HFF-Myc (cell line): ENCODE results near the gene AASDH.

Source experiments
- DNase-seq: peaks from one replicate; pipeline ENCODE4 v3.0.0-alpha.2; 2011; ENCODE audit warnings: low read depth; ENCODE audit errors: extremely low read depth
- H3K4me3 ChIP-seq: replicated peaks from 2 replicates; pipeline ENCODE4 v1.5.1; 2011; ENCODE audit warnings: low read depth, mild to moderate bottlenecking, control low read depth, low read length
- CTCF ChIP-seq: IDR thresholded peaks from 2 replicates; pipeline ENCODE4 v1.5.1; 2012; ENCODE audit warnings: mild to moderate bottlenecking, low read depth, low read length, control low read depth; ENCODE audit errors: missing control alignments

Gene AASDH

GRCh38 chr4:56311299-56311975 is 75.9 kb downstream of the AASDH start:
- no peak overlapping the region for H3K4me3 ChIP-seq
- DNase-seq = no peak
- no peak for TF ChIP-seq CTCF

GRCh38 chr4:56310401-56311125 is 76.7 kb downstream of the AASDH start:
- H3K4me3 ChIP-seq = no peak overlapping the region
- no peak for DNase-seq
- TF ChIP-seq CTCF = no peak

- no peak overlapping the region for H3K4me3 ChIP-seq
- TF ChIP-seq CTCF = no peak
- no peak for DNase-seq
These were observed 78.9 kb downstream of the AASDH start for GRCh38 chr4:56308384-56308783.

GRCh38 chr4:56307423-56307822 is 79.9 kb downstream of the AASDH start:
- no peak overlapping the region for H3K4me3 ChIP-seq
- DNase-seq = no peak
- no peak for TF ChIP-seq CTCF

- no peak for DNase-seq
- TF ChIP-seq CTCF = no peak
These were observed 81.9 kb downstream of the AASDH start for GRCh38 chr4:56305390-56305789.

GRCh38 chr4:56303921-56304320 is 83.4 kb downstream of the AASDH start:
- no peak overlapping the region for H3K4me3 ChIP-seq
- no peak for DNase-seq
- no peak for TF ChIP-seq CTCF

More at GRCh38 chr4:56305390-56305789, 81.9 kb downstream of the AASDH start:
- H3K4me3 ChIP-seq = no peak overlapping the region
